IPS-20b (cell line): ENCODE results near the gene PPP1R37.

ENCODE experiments used
- H3K27ac ChIP-seq: one replicate; pipeline ENCODE4 v1.5.1; 2013; ENCODE audit warnings: low read length
- H3K27me3 ChIP-seq: 2 replicates; pipeline ENCODE4 v1.6.1; 2013; ENCODE audit warnings: mild to moderate bottlenecking, low read length, inconsistent platforms; ENCODE audit not compliant: insufficient read depth
- H3K36me3 ChIP-seq: 2 replicates; pipeline ENCODE4 v1.6.1; 2013; ENCODE audit warnings: low read depth, mild to moderate bottlenecking, inconsistent platforms, low read length, moderate library complexity; ENCODE audit not compliant: insufficient read depth
- H3K4me1 ChIP-seq: 2 replicates; pipeline ENCODE4 v1.6.1; 2013; ENCODE audit warnings: mild to moderate bottlenecking, control low read depth, inconsistent platforms, low read length, moderate library complexity; ENCODE audit not compliant: insufficient read depth
- H3K4me3 ChIP-seq: 2 replicates; pipeline ENCODE4 v1.5.1; 2013; ENCODE audit warnings: mild to moderate bottlenecking, low read length, inconsistent platforms
- H3K9ac ChIP-seq: 2 replicates; pipeline ENCODE4 v1.6.1; 2013; ENCODE audit warnings: low read depth, mild to moderate bottlenecking, inconsistent platforms, low read length, moderate library complexity
- H3K9me3 ChIP-seq: 2 replicates; pipeline ENCODE4 v1.6.1; 2013; ENCODE audit warnings: mild to moderate bottlenecking, low read depth, low read length, inconsistent platforms; ENCODE audit not compliant: insufficient read depth

The PPP1R37 gene

DNA sequence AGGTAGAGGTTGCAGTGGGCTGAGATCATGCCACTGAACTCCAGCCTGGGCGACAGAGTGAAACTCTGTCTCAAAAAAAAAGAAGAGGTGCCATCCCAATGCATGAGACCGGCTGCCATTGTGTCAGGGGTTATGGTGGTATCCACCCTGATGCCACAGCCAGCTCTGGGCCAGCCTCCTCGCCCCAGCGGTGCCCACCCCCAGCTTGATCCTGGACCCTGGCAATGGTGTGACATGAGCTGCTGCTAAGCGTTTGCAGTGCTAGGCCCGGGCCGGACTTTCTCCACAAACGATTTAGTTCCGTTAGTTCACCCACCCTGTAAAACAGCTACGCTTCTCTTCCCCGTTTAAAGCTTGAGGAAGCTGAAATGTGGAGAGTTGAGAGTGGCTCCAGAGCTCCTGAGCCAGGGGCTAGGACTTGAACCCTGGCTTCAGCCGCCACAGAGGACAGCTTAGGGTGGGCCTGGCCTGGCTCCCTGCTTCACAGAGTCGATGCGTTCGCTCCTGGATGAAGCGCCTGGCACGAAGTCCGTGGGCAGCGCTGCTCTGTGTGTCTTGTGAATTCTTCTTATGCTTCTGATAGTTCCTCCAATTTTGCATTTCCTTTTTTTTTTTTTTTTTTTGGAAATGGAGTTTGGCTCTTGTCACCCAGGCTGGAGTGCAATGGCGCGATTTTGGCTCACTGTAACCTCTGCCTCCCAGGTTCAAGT lies 42.4 kb downstream of the PPP1R37 start:
- no peaks in the 10 kb centered on the region for H3K9me3 ChIP-seq
- no peaks in the 10 kb centered on the region for H3K36me3 ChIP-seq
- H3K27ac ChIP-seq = no peak overlapping the region
- peaks cover 15% of the 10 kb centered on the region for H3K4me1 ChIP-seq
- H3K9ac ChIP-seq = no peak overlapping the region
- H3K27me3 ChIP-seq = no peaks in the 10 kb centered on the region
- H3K4me3 ChIP-seq = no peak overlapping the region

- Histone ChIP-seq H3K36me3 (no peaks in the 10 kb centered on the region; the same call in 1 of the 2 replicates), H3K4me3 (no peak overlapping the region), H3K9ac (peak overlapping the region; percentile 8; the same call in 1 of the 2 replicates), H3K9me3 (no peaks in the 10 kb centered on the region), H3K4me1 (peaks cover 10% of the 10 kb centered on the region), H3K27me3 (no peaks in the 10 kb centered on the region), H3K27ac (no peak overlapping the region)
These were observed 43.7 kb downstream of the PPP1R37 start for GRCh38 chr19:45136507-45137178.

DNA sequence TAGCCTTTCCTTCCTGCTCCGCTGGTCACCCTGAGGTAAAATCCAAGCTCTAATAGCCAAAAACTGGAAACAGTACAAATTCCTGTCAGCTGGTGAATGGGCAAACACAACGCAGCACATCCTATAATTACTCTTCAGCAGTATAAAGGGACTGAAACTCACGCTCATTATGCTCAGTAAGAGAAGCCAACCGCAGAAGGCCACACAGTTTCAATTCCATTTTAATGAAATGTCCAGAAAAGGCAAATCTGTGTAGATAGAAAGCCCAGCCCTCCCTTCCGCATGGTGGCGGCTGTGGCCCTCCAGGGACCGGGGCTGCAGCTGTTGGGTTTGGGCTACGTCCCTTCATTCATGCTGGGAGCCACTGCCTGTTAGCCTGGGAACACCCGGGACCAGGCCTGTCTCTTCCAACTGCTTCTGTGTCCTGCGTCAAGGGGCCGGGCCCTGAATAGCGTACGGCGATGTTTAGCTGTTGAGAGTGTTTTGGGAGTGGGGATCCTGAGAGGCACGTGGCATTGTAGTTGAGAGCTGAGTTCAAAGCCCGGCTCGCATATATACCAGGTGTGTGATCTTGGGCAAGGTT lies 44.3 kb downstream of the PPP1R37 start:
- H3K9me3 ChIP-seq = no peaks in the 10 kb centered on the region
- no peak overlapping the region for H3K27ac ChIP-seq
- H3K27me3 ChIP-seq = no peaks in the 10 kb centered on the region
- peaks cover 4% of the 10 kb centered on the region for H3K36me3 ChIP-seq
- no peak overlapping the region for H3K4me3 ChIP-seq
- peaks cover 10% of the 10 kb centered on the region for H3K4me1 ChIP-seq
- H3K9ac ChIP-seq = no peak overlapping the region

- no peak overlapping the region for H3K4me3 ChIP-seq
- H3K27me3 ChIP-seq = no peaks in the 10 kb centered on the region
- H3K9ac ChIP-seq = no peak overlapping the region
- H3K9me3 ChIP-seq = no peaks in the 10 kb centered on the region
- peaks cover 10% of the 10 kb centered on the region for H3K4me1 ChIP-seq
- H3K27ac ChIP-seq = no peak overlapping the region
- H3K36me3 ChIP-seq = peaks cover 13% of the 10 kb centered on the region
These were observed 45.3 kb downstream of the PPP1R37 start for GRCh38 chr19:45138303-45138751.

DNA sequence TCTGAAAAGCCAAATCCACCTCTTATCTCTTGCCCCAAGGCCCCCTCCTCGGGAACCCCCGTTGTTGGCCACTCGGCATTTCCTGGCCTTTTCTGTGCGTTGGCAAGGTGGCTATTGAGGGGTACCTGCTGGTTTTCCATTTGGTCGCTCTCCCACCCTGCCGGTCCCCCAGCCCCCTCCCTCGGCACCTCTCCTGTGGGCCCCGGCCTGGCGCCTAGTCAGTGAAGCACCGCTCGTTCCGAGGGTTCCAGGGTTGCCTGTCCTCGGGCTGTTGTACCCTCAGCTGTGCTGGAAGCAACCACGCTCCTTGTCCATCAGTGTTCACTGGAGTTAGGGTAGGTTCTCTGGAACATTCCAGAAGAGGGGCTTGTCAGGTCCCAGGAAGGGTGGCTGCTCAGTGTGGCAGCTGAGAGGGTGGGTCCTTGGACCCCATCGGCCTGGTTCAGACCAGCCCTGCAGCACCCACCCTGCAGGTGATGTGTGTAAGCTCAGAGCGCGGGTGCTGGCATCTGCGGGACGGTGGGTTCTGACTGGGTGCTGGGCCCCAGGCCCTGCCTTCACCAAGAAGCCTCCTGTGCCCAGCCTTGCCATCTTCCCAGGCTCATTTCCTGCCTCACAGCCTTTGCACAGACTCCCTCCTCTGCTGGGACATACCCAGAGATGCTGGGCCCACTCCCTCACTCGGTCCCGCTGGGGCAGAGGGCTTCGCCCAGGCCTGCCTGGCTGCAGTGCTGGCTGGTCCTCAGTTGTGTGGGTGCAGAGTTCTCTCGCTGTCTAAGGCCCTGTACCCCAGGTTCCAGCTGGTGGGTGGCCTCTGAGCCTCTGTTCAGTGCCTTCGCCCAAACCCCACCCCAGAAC lies 46.5 kb downstream of the PPP1R37 start:
- Histone ChIP-seq H3K4me1 (peaks cover 10% of the 10 kb centered on the region), H3K9ac (no peak overlapping the region), H3K9me3 (no peaks in the 10 kb centered on the region), H3K27ac (no peak overlapping the region), H3K27me3 (no peaks in the 10 kb centered on the region), H3K4me3 (no peak overlapping the region), H3K36me3 (peaks cover 16% of the 10 kb centered on the region)

DNA sequence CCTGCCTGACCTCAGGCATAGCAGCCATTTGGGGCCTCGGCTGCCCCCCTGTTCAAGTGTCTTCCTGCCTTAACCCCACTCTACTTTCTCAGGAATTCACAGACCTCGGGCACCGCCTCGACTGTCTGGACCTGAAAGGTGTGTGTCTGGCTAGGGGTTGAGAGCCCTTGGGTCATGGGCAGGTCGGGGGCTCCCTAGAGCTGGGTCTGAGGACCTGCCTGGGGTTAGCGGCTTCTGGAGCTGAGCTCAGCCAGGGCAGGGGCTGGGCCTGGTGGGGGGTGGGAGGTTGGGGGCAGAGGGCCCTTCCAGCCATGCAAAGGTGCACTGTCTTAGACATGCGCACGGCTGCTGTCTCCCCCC lies 47.1 kb downstream of the PPP1R37 start:
- H3K36me3 ChIP-seq = peaks cover 16% of the 10 kb centered on the region
- no peak overlapping the region for H3K4me3 ChIP-seq
- H3K27me3 ChIP-seq = no peaks in the 10 kb centered on the region
- no peaks in the 10 kb centered on the region for H3K9me3 ChIP-seq
- peaks cover 10% of the 10 kb centered on the region for H3K4me1 ChIP-seq
- no peak overlapping the region for H3K9ac ChIP-seq
- no peak overlapping the region for H3K27ac ChIP-seq

- Histone ChIP-seq H3K9ac (no peak overlapping the region), H3K4me1 (peaks cover 10% of the 10 kb centered on the region), H3K4me3 (no peak overlapping the region), H3K36me3 (peaks cover 16% of the 10 kb centered on the region), H3K27me3 (no peaks in the 10 kb centered on the region), H3K9me3 (no peaks in the 10 kb centered on the region), H3K27ac (no peak overlapping the region)
These were observed 47.6 kb downstream of the PPP1R37 start for GRCh38 chr19:45140533-45140932.

- Histone ChIP-seq H3K27ac (no peak overlapping the region), H3K9ac (no peak overlapping the region), H3K4me3 (no peak overlapping the region), H3K4me1 (peaks cover 8% of the 10 kb centered on the region), H3K27me3 (no peaks in the 10 kb centered on the region), H3K9me3 (no peaks in the 10 kb centered on the region), H3K36me3 (peaks cover 16% of the 10 kb centered on the region)
These were observed 48.4 kb downstream of the PPP1R37 start for GRCh38 chr19:45141203-45141900.

DNA sequence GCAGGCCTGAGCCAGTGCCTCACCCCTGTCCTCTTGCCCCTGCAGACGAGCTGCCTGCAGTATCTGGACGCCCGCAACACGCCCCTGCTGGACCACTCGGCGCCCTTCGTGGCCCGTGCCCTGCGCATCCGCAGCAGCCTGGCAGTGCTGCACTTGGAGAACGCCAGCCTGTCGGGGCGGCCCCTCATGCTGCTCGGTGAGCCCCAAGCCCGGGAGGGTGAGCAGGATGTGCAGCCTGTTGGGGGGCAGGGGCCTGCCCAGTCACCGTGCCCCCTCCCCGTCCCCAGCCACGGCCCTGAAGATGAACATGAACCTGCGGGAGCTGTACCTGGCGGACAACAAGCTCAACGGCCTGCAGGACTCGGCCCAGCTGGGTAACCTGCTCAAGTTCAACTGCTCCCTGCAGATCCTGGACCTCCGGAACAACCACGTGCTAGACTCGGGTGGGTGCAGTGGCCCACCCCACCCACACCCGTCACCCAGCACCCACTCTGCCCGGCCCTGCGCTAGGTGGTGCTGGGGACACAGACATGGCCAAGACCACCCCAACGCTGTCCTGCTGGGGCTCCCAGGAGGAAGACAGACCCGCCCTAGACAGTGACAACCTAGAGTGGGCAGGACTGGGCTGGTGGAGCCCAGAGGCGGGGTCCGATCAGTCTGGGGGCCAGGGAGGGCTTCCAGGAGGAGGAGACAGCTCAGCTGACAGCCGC lies 49.2 kb downstream of the PPP1R37 start:
- H3K4me1 ChIP-seq = peaks cover 6% of the 10 kb centered on the region; the same call in 1 of the 2 replicates
- no peak overlapping the region for H3K27ac ChIP-seq
- H3K9me3 ChIP-seq = no peaks in the 10 kb centered on the region
- H3K27me3 ChIP-seq = no peaks in the 10 kb centered on the region
- H3K9ac ChIP-seq = no peak overlapping the region
- H3K4me3 ChIP-seq = no peak overlapping the region
- H3K36me3 ChIP-seq = peaks cover 16% of the 10 kb centered on the region

- Histone ChIP-seq H3K36me3 (peaks cover 16% of the 10 kb centered on the region), H3K4me1 (peaks cover 4% of the 10 kb centered on the region; the same call in 1 of the 2 replicates), H3K27me3 (no peaks in the 10 kb centered on the region), H3K9me3 (no peaks in the 10 kb centered on the region), H3K4me3 (no peak overlapping the region), H3K27ac (no peak overlapping the region), H3K9ac (no peak overlapping the region)
These were observed 49.7 kb downstream of the PPP1R37 start for GRCh38 chr19:45142726-45143110.
